ENCODE data around the gene ERLEC1. TPM values are rescaled to one million over a fixed set of nuclear protein-coding genes. Genes with fewer than 3 reads are reported as not detected.

Gene ERLEC1
- total RNA-seq, 2 donors from 2014 or later: 47.7 to 52.7 TPM

DNA sequence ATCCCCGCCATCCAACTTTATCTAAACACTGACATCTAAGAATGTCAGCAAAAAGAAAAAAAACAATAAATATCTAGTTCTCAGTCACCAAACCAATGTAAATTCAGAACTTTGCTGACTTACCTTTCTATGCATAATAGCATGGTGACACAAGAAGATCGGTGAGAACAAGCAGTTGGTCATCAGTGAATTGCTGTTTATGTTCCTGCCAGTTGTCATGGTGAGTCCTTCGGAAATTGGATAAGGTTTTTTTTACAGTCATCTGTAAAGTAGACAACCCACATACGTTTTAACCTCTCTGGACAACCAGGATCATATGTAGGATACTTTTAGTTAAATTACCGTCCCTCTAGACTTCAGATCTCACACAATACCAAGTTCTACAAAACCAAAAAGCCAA lies 79.1 kb downstream of the ERLEC1 start:
- intact Hi-C loops (cut with DNase I): no loop called here
- no peak for DNase-seq (ENCODE audit: low spot score)

DNA sequence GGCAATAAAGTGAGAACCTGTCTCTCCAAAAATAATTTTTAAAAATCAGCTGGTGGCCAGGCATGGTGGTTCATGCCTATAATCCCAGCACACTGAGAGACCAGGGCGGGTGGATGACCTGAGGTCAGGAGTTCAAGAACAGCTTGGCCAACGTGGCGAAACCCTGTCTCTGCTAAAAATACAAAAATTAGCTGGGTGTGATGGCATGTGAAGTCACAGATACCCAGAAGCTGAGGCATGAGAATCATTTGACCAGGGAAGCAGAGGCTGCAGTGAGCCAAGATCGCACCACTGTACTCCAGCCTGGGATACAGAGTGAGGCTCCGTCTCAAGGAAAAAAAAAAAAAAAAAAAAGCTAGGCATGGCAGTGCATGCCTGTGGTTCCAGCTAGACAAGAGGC lies 80.3 kb downstream of the ERLEC1 start:
- intact Hi-C loops (cut with DNase I): no loop called here
- no peak for DNase-seq (ENCODE audit: low spot score)

DNA sequence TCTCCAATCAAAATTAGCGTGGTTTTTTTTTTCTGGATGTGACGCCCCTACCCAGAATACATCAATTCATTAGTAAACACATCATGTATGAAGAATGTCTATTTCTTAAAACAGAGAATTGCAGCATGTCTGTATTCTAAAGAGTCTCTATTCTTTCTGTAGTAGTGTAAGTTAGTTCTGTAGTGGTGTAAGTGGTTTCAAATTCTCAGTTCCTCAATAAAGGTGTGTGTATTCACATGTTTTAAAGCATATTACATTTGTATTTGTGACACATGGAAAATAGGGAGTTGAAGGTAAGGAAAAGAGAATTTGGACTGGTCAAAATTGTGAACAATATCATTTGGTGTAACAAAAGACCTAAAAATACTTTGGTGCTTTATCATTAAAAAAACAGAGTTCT lies 80.9 kb downstream of the ERLEC1 start:
- intact Hi-C loops (cut with DNase I): no loop called here
- no peak for DNase-seq (ENCODE audit: low spot score)

Small RNA genes lying within 50 kb of the gene (microRNA-seq; reads per million reads assigned to microRNA genes)
- 0 reads per million in 2 donors for gene MIR3682 (ENCODE audit: borderline microRNAs expressed in 2 of 2)

Other genes with a start within 250 kb of the ERLEC1 start
- gene CHAC2, start 19.2 kb upstream of the ERLEC1 start, total RNA-seq: 1 to 10 TPM; 1.5 to 3.1 TPM
- 10 to 100 TPM; 12.4 to 13.0 TPM for gene ASB3, start 91 bp upstream of the ERLEC1 start, total RNA-seq
- 1 to 10 TPM; 1.7 to 2.1 TPM for gene GPR75, start 72.9 kb downstream of the ERLEC1 start, total RNA-seq
- gene PSME4, start 183.9 kb downstream of the ERLEC1 start, total RNA-seq: 10 to 100 TPM; 41.6 to 49.9 TPM

Data from posterior vena cava (tissue), 2 donors.